Ovary (tissue), 3 donors: ENCODE data around the gene DHRS7C.

Source experiments
- CTCF ChIP-seq, 3 donors: fragments of 450-650 bp in 2 of 3; fragments of 200-600 bp in 1 of 3; IDR thresholded peaks; one replicate each; pipeline versions ENCODE4 v1.5.1 to v1.8.0; 2016 to 2022; ENCODE audit warnings: antibody characterized with exemption in 3 of 3, mild to moderate bottlenecking in 1 of 3
- EP300 ChIP-seq: sonication (generic); formaldehyde crosslinking; IDR thresholded peaks from one replicate; pipeline ENCODE4 v1.6.1; 2017; ENCODE audit warnings: antibody characterized with exemption
- POLR2A ChIP-seq: fragments of 450-650 bp; IDR thresholded peaks from one replicate; pipeline ENCODE4 v1.6.1; 2017; ENCODE audit warnings: antibody characterized with exemption, mild to moderate bottlenecking, moderate library complexity
- donor health status: DM: no; HTN: no; CAD: no.

GRCh38 chr17:9810100-9810949, 18.9 kb upstream of the DHRS7C start:
- TF ChIP-seq CTCF (IDR thresholded peaks at IDR 0.05): no peak
- no peak for TF ChIP-seq POLR2A
- TF ChIP-seq EP300: no peak
